Measurements from ENCODE around the gene PRG2. TPM values are rescaled to one million over a fixed set of nuclear protein-coding genes. Genes with fewer than 3 reads are reported as not detected.

The PRG2 gene
- total and polyA plus RNA-seq, 2 of the 13 experiments (the other 11 are each of a cell fraction or from before 2014, with no cell fraction given) = not detected

DNA sequence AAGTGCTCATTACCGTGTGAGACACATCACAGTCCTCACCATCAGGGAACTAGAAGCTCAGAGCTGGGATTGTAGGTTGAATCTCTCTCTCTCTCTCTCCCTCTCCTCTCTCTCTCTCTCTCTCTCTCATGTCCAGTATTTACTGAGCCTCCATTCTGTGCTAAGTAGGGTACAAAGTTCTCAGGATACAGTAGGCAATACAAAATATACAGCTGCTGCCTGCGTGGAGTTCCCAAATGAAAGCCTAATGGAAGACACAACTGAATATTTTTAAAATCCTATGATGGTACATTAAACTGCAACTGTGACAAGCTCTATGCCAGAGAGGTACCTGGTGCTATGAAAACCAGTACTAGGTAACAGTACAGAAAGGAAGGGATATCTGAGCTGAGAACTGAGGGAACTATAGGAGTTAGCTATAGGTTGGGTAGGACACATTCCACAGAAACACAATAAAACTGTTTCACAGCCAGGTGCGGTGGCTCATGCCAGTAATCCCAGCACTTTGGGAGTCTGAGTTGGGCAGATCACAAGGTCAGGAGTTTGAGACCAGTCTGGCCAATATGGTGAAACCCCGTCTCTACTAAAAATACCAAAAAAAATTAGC lies 9.6 kb upstream of the PRG2 start (continued):
- TF ChIP-seq, protein P1, sequence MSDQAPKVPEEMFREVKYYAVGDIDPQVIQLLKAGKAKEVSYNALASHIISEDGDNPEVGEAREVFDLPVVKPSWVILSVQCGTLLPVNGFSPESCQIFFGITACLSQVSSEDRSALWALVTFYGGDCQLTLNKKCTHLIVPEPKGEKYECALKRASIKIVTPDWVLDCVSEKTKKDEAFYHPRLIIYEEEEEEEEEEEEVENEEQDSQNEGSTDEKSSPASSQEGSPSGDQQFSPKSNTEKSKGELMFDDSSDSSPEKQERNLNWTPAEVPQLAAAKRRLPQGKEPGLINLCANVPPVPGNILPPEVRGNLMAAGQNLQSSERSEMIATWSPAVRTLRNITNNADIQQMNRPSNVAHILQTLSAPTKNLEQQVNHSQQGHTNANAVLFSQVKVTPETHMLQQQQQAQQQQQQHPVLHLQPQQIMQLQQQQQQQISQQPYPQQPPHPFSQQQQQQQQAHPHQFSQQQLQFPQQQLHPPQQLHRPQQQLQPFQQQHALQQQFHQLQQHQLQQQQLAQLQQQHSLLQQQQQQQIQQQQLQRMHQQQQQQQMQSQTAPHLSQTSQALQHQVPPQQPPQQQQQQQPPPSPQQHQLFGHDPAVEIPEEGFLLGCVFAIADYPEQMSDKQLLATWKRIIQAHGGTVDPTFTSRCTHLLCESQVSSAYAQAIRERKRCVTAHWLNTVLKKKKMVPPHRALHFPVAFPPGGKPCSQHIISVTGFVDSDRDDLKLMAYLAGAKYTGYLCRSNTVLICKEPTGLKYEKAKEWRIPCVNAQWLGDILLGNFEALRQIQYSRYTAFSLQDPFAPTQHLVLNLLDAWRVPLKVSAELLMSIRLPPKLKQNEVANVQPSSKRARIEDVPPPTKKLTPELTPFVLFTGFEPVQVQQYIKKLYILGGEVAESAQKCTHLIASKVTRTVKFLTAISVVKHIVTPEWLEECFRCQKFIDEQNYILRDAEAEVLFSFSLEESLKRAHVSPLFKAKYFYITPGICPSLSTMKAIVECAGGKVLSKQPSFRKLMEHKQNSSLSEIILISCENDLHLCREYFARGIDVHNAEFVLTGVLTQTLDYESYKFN (CRISPR knock-in tag; conservative IDR thresholded peaks at IDR 0.05) = peak; percentile 90
- TF ChIP-seq ZNF556 (CRISPR knock-in tag; IDR thresholded peaks at IDR 0.05; ENCODE audit: borderline replicate concordance) (no peak), ZNF431 (CRISPR knock-in tag; IDR thresholded peaks at IDR 0.05; ENCODE audit: borderline replicate concordance, low read depth) (no peak), RXRB (CRISPR knock-in tag; IDR thresholded peaks at IDR 0.05; ENCODE audit: borderline replicate concordance) (peak; percentile 41; the same call in 1 of the 2 replicates), SSRP1 (CRISPR knock-in tag; IDR thresholded peaks at IDR 0.05) (no peak), LCORL (IDR thresholded peaks at IDR 0.05) (peak; percentile 63), LCORL (CRISPR knock-in tag; IDR thresholded peaks at IDR 0.05) (peak; percentile 31; the same call in 1 of the 2 replicates), ZNF17 (CRISPR knock-in tag; IDR thresholded peaks at IDR 0.05) (no peak), EED (CRISPR knock-in tag; IDR thresholded peaks at IDR 0.05) (no peak), RFX1 (IDR thresholded peaks at IDR 0.05) (no peak), TAF15 (IDR thresholded peaks at IDR 0.05; ENCODE audit: low read depth, low read length, poor library complexity, severe bottlenecking) (no peak)
- TF ChIP-seq, protein P2, sequence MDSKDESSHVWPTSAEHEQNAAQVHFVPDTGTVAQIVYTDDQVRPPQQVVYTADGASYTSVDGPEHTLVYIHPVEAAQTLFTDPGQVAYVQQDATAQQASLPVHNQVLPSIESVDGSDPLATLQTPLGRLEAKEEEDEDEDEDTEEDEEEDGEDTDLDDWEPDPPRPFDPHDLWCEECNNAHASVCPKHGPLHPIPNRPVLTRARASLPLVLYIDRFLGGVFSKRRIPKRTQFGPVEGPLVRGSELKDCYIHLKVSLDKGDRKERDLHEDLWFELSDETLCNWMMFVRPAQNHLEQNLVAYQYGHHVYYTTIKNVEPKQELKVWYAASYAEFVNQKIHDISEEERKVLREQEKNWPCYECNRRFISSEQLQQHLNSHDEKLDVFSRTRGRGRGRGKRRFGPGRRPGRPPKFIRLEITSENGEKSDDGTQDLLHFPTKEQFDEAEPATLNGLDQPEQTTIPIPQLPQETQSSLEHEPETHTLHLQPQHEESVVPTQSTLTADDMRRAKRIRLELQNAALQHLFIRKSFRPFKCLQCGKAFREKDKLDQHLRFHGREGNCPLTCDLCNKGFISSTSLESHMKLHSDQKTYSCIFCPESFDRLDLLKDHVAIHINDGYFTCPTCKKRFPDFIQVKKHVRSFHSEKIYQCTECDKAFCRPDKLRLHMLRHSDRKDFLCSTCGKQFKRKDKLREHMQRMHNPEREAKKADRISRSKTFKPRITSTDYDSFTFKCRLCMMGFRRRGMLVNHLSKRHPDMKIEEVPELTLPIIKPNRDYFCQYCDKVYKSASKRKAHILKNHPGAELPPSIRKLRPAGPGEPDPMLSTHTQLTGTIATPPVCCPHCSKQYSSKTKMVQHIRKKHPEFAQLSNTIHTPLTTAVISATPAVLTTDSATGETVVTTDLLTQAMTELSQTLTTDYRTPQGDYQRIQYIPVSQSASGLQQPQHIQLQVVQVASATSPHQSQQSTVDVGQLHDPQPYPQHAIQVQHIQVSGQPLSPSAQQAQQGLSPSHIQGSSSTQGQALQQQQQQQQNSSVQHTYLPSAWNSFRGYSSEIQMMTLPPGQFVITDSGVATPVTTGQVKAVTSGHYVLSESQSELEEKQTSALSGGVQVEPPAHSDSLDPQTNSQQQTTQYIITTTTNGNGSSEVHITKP (CRISPR knock-in tag; IDR thresholded peaks at IDR 0.05; ENCODE audit: low read depth) = no peak
- TF ChIP-seq, protein P3, sequence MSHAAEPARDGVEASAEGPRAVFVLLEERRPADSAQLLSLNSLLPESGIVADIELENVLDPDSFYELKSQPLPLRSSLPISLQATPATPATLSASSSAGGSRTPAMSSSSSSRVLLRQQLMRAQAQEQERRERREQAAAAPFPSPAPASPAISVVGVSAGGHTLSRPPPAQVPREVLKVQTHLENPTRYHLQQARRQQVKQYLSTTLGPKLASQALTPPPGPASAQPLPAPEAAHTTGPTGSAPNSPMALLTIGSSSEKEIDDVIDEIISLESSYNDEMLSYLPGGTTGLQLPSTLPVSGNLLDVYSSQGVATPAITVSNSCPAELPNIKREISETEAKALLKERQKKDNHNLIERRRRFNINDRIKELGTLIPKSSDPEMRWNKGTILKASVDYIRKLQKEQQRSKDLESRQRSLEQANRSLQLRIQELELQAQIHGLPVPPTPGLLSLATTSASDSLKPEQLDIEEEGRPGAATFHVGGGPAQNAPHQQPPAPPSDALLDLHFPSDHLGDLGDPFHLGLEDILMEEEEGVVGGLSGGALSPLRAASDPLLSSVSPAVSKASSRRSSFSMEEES (CRISPR knock-in tag; IDR thresholded peaks at IDR 0.05) = no peak
- TF ChIP-seq, protein P4, sequence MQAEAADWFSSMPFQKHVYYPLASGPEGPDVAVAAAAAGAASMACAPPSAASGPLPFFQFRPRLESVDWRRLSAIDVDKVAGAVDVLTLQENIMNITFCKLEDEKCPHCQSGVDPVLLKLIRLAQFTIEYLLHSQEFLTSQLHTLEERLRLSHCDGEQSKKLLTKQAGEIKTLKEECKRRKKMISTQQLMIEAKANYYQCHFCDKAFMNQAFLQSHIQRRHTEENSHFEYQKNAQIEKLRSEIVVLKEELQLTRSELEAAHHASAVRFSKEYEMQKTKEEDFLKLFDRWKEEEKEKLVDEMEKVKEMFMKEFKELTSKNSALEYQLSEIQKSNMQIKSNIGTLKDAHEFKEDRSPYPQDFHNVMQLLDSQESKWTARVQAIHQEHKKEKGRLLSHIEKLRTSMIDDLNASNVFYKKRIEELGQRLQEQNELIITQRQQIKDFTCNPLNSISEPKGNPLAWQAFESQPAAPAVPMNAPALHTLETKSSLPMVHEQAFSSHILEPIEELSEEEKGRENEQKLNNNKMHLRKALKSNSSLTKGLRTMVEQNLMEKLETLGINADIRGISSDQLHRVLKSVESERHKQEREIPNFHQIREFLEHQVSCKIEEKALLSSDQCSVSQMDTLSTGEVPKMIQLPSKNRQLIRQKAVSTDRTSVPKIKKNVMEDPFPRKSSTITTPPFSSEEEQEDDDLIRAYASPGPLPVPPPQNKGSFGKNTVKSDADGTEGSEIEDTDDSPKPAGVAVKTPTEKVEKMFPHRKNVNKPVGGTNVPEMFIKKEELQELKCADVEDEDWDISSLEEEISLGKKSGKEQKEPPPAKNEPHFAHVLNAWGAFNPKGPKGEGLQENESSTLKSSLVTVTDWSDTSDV (CRISPR knock-in tag; IDR thresholded peaks at IDR 0.05) = no peak
- TF ChIP-seq, protein P5, sequence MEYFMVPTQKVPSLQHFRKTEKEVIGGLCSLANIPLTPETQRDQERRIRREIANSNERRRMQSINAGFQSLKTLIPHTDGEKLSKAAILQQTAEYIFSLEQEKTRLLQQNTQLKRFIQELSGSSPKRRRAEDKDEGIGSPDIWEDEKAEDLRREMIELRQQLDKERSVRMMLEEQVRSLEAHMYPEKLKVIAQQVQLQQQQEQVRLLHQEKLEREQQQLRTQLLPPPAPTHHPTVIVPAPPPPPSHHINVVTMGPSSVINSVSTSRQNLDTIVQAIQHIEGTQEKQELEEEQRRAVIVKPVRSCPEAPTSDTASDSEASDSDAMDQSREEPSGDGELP (IDR thresholded peaks at IDR 0.05; ENCODE audit: borderline replicate concordance, low read depth) = no peak; the same call in 1 of the 2 replicates
- TF ChIP-seq, protein P6, sequence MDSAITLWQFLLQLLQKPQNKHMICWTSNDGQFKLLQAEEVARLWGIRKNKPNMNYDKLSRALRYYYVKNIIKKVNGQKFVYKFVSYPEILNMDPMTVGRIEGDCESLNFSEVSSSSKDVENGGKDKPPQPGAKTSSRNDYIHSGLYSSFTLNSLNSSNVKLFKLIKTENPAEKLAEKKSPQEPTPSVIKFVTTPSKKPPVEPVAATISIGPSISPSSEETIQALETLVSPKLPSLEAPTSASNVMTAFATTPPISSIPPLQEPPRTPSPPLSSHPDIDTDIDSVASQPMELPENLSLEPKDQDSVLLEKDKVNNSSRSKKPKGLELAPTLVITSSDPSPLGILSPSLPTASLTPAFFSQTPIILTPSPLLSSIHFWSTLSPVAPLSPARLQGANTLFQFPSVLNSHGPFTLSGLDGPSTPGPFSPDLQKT (CRISPR knock-in tag; IDR thresholded peaks at IDR 0.05; ENCODE audit: borderline replicate concordance) = no peak
